NCI-H2227 (cell line): ENCODE results near the gene TBL1X.
"Not testable (repeated sequence)": the region's sequence is repeated elsewhere in the genome, so short reads cannot be mapped to it uniquely, and the experiment has no call there.

Source experiments
- DNase-seq: peaks from one replicate; lab custom pipeline; 2025; ENCODE audit not compliant: unreplicated experiment; lab: John Stamatoyannopoulos, UW

Gene TBL1X

DNA sequence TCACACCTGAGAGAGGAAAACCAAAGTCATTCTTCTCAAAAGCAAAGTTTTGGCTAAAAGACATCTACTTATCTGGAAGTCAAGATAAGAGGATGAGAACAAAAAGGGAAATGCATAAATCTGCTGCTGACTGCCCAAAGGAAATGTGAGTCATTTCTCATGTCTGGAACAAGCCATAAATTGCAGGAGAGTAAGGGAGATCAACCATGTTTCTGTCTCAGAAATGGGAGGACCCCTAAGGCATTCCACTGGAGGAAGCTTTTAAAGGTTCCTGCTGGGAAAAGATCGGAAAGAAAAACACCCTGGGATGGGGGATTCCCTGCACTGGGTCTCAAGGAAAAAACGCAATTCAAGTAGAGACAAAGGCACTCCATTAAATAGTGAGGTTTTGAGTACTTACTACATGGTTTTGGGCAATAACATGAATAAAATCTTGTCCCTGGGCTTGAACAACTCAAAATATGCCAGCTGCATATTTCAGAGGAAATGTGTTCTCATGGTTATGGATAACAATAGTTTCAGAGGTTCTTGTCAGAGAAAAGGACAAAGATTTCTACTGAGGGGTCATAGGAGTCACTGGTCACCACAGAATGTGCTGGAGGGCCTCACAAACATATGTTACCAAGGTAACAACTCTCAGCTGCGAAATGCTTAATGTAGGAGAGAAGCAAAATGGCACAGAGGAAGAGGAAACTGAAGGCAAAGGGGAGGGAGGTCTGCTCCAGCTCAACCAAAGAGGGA, 281.5 kb downstream of the TBL1X start:
- DNase-seq = no peak

DNA sequence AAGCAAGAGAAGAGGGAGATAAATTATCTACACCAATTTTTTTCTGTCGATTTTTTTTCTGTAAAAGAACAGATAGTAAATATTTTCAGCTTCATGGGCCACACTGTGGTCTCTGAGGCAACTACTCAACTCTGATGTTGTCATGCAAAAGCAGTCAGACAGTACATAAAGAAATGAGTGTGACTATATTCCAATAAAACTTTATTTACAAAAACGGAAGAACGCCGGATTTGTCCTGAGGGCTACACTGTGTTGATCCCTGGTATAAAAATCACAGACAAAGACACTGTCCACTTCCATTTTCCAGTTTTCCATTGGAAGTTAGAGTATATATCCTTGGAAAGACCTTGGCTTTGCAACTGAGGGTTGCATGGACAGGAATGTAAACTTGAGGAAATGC, 282.8 kb downstream of the TBL1X start:
- DNase-seq = no peak

DNA sequence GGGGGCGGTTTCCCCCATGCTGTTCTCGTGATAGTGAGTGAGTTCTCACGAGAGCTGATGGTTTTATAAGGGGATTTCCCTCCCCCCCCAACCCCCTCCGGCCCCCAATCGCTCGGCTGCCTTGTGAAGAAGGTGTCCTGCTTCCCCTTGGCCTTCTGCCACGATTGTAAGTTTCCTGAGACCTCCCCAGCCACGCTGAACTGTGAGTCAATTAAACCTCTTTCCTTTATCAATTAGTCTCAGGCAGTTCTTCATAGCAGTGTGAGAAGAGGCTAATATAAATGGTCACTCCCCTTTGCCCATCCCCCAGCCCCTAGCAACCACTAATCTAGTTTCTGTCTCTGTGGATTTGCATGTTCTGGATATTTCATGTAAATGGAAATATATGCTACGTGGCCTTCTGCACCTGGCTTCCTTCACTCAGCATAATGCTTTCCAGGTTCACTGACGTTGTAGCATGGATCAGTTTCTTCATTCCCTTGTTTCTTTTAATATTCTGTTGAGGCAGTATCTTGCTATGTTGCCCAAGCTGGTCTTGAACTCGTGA, 284.4 kb downstream of the TBL1X start:
- DNase-seq = no peak

DNA sequence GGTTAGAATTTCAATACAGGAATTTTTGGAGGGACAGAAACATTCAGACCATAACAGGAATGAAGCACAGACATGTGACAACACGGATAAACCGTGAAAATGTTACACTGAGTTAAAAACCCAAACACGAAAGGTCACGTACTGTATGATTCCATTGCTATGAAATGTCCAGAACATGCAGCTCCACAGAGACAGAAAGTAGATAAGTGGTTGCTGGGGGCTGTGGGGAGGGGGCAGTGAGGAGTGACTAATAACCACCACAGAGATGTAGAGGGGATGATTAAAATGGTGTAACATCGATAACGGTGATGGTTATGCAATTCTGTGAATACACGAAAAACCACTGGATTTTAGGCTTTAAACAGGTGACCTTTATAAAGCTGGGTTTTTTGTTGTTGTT, 292.5 kb downstream of the TBL1X start:
- DNase-seq = no peak

DNA sequence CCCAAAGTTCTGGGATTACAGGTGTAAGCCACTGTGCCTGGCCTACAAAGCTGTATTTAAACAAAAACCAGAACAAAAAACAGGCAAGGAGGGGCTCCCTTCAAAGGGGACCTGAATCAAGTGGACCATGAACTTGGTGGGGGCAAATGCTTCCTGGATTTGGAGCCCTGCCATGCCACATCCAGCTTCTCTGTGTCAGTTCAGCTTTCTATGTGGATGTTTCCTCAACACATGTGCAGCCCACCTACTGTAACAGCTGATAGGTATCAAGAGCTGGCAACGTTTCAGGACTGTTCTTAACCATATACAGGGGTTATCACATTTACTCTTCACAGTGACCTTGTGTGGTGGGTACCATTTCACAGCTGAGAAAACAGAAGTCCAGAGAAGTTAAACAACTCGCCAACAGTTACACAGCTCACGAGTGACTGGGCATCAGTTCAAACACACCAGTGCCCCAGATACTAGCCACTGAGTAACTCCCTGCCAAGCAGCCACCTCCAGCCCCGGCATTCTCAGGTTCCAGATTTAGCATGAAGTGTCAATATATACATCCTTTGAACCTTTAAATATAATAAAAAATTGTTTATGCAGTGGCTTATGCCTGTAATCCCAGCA, 293.3 kb downstream of the TBL1X start:
- DNase-seq = no peak

DNA sequence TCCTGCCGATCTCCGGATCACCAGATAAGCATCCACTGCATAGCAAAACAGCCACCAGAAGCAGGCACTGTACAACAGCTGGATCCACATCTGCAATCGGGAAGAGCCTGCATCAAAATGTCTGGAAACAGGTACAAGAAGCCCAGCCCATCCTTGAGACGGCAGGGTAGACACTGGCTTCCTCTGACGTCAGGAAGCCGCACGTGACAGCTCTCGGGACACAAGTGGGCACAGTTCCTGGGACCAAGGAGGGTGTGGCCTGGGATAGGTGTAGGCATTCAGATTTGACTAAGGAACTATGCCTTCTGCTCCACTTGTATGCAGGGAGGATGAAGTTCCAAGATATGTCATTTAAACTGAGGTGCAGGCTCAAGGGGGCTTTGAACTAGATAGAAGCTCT, 294.5 kb downstream of the TBL1X start:
- DNase-seq = peak; percentile 4

DNA sequence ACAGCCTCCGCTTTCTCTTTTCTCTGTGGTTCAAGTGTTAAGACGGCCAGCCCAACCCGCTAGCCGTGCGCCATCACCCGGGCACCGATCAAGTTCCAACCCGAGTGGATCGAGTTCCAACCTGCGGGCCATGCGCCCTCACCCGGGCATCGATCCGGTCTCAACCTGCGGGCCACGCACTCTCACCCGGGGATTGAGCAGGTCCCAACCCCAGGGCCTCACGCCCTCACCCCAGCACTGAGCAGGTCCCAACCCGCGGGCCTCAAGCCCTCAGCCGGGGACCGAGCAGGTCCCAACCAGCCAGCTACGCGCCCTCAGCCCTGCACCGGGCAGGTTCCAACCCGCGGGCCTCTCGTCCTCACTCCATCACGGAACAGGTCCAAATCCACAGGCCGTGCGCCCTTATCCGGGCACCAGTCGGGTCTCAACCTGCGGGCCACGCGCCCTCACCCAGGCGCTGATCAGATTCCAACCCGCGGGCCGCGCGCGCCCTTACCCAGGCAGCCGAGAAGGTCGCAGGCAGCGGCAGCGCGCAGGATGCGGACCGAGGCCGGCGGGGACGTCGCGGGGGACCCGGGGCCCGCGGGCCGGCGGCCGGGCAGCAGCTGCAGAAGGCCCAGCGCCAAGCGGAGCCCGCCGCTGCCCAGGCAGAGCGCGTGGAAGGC, 300.3 kb downstream of the TBL1X start:
- no peak for DNase-seq

DNA sequence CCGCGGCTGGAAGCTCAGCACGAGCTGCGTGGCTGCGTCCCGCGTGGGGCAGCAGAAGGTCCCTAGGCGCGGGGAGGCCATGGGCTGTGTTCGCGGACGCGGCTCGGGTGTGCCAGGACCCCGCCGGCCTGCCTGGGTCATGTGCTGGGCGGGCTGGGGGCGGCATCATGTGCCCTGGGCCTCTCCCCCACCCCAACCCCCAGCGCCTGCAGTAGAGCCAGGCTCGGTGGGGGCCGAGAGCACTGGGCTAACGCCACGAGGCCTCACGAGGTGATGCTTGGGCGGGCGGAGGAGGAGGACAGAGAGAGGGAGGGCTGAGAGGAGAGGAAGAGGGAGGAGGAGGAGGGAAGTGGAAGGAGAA, 300.9 kb downstream of the TBL1X start, which contains the start of gene GPR143:
GPR143 (minus strand) TSS at position 111 of the 361 bp plus-strand sequence; CDS start at position 81, 30 bp downstream.
- DNase-seq = no peak

DNA sequence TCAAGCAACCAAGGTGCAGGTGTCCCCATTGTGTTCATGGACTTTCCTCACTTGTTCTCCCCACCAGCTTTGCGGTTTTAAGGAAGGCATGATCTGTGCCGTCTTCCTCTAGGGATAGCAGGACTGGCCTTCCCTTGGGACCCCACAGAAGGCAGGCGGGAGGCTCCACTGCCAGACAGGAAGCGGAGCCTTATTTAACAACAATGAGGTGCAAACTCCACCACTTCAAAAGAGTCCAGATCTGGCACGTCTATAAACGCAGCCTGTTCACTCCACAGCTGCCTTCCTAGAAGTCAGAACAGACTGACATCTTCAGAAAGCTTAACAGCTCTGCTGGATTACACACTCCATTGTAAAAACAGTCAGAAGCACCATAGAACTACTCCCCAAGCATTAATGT, 302.5 kb downstream of the TBL1X start:
- DNase-seq = no peak

DNA sequence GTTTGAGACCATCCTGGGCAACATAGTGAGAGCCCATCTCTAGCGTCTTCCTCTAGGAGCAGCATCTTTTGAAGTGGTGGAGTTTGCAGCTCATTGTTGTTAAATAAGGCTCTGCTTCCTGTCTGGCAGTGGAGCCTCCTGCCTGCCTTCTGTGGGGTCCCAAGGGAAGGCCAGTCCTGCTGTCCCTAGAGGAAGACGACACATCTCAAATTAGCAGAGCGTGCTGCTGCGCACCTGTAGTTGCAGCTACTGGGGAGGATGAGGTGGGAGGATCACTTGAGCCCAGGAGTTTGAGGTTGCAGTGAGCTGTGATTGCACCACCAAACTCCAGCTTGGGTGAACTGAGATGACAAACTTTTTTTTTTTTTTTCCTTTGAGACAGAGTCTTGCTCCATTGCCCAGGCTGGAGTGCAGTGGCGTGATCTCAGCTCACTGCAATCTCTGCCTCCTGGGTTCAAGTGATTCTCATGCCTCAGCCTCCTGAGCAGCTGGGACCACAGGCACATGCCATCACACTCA, 303.5 kb downstream of the TBL1X start:
- DNase-seq = not testable (repeated sequence)

DNA sequence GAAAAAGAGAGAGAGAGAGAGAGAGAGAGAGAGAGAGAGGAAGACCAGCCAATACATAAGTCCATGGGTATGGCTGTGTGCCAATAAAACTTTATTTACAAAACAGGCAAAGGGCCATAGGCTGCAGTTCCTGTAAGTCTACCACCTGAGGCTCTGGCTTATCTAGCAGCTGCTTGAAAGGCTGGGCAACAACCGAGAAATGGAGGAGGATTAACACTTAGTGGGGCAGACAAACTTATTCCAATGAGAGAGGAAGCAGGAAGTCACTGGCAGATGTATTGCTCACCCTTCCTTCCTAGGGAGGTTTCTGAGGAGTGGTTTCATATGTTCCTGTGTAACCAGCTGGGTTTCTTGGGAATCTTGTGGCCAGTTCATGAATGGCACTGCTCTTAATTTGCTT, 305.5 kb downstream of the TBL1X start:
- DNase-seq = no peak

DNA sequence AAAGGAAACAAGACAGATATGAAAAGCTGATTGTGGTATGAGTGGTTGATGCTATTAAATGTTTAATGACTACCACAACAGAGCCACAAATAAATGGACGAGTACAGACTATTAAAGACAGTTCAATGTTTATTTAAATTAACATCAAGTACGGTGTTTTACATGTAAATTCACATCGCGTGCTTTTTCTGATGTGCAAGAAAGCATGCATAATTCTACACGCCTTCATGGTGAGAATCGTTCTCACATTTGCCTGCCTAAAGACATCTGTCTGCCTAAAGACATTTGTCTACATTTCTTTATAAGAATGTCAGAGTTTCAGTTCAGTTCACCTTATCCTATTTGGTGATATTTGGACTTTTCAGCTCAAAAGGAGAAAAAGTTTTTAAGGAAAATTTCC, 308.1 kb downstream of the TBL1X start:
- DNase-seq = no peak

DNA sequence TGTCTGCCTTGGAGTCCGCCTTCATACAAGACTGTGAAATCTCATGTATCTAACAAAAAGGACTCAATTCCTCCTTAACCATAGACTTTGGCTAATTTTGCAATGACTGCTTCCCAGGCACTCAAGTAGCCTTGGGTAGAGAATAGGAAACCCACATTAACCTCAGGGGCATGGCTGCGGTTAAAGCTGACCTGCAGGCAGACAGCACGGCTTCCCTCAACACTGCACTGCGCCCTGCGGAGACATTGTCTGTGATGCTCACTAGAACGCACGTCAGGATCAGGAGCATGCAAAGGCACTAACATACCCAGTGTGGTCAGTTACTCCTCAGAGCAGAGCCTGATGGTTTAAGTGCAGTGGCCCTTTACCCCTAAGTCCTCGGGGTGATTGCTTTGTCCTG, 311.1 kb downstream of the TBL1X start:
- no peak for DNase-seq

DNA sequence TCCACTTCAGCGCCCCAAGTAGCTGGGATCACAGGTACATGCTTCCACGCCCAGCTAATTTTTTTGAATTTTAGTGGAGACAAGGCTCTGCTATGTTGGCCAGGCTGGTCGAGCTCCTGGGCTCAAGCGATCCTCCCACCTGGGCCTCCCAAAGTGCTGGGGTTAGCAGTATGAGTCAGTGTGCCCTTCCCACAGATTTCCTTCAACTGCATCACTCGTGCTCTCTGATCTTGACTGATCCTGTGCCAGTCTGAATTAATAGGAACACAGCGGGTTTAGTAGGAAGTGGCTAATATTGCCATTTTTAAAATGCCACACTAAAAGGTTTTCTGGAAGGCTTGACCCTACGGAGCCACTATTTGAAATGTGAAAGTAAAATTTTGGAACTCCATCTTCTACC, 317.1 kb downstream of the TBL1X start:
- DNase-seq = no peak

DNA sequence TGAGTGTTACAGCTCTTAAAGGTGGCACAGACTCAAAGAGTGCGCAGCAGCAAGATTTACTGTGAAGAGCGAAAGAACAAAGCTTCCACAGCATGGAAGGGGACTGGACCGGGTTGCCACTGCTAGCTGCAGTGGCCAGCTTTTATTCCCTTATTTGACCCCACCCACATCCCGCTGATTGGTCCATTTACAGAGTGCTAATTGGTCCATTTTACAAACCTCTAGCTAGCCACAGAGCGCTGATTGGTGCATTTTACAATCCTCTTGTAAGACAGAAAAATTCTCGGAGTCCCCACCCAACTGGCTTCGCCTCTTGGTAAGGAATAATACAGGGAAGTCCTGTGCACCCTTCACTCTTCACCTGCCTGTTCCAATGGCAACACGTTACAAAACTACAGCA, 319.5 kb downstream of the TBL1X start:
- DNase-seq = no peak

DNA sequence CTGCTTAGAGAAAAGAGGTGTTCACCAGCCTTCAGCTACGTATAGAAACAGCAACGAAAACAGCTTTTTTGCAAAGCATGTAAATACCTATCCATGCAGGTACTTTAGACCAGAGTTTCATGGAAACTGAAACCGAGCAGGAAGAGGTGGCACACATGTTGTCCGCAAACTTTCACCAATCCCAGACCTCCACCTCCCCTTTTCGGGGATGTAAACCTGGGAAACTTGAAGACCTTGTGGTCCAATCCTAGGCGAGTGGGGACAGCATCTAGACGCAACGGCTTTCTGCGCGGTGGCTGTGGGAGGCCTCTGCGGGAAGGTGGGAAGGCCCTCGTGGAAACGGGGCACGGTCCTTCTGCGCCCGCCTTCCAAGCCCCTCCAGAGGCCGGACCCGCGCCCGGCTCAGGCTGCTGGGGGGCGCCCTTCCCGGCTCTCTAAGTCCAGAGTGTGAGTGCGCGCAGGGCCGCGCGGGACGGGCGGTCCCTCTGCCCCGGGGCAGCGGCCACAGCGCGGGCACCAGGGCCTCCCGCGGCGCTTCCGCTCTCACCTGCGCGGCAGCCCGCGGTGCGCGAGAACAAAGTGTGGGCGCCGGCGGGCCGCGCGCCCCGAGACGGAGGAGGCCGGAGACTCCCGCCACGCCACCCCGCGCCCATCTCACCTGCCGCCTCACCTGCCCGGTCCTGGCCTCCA, 320.5 kb downstream of the TBL1X start:
- no peak for DNase-seq

DNA sequence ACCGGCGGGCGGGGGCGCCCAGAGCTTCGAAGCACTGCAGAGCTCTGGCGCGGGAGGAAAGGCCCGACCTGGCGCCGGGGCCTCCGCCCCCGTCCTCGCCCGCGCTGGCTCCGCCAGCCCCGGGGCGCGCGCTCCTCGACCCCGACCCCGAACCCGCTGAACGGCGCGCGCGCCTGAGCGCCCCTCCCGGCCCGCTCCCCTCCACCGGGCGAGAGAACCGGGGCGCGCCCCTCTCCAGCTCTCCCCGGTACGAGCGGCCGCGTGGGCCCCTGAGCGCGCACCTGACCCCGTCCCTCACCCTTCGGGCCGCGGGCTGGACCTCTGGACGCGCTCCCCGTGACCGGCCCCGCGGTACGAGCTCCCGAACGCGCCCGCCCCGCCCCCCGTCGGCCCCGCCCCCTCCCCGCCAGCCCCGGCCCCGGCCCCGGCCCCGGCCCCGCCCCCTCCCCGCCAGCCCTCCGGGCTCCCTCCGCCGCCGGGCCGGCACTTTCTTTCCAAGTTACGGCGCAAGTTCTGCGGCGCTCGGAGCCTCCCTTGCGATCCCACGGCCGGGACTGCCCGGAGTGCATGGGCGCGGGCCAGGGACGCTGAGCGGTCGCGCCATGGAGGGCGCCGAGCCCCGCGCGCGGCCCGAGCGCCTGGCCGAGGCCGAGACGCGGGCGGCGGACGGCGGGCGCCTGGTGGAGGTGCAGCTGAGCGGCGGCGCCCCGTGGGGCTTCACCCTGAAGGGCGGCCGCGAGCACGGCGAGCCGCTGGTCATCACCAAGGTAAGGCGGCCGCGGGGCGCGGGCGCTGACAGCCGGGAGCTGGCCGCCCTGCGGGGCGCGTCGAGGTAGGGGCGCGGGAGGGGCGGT, 321.3 kb downstream of the TBL1X start, which contains the start of gene SHROOM2:
SHROOM2 (plus strand) TSS at position 486 of the 854 bp plus-strand sequence; CDS start at position 603, 117 bp downstream.
- DNase-seq = peak; percentile 14

DNA sequence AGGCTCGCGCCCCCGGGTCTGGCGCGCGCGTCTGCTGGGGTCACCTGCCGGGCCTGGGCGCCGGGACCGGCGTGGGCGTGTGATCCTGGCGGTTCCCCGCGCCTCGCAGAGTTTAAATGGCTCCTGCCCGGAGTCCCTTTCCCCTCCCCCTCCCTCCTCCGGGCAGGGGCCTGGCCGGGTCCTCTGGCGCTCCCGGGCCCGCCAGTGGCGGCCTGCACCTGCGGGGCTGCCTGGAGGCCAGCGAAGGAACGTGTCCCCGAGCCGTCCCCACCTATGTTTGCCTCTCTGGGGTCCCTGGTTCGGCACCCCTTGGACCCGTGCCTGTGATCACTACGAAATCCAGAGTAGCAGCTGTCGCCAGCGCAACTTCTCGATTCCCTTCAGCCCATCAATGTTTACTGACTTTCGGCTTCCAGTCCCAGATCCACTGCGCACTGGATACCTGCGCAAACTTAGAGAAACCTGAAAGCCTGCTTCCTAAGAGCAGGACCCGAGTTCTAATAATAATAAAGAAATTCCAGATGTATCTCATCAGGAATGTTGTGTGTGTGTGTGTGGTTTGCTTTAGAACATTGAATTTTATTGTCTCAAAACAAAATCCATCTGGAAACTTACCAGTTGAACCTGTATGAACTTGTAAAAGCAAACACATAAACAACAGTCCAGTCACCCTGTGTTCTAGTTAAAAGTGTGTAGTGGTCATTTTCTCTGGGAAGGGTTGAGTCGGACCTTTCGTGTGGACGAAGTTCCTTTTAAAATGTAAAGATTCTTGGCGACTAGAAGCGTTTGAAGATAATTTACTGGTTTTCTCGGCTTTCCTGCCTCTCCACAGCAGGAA, 322.2 kb downstream of the TBL1X start:
- peak; percentile 19 for DNase-seq

DNA sequence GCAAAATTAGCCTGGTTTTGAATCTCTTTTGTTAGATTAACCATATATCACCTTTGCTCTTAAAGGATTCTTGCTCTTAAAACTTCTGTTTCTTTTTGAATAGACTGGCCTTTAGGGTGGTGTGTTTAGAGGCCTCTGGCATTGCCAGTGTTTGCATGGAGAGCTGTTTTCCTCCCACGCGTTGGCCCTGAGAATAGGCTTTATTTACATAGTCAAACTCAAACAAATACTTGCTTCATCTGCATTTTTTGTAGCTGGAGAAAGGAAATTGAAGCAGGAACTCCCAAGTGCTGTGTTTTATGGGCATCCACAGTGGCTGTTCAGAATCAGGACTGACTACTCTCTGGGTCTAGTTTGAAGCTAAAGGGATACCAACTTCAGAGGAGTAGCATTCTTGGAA, 324.1 kb downstream of the TBL1X start:
- DNase-seq = no peak
